Common myeloid progenitor, CD34-positive (primary cell): ENCODE data around the gene FOXJ3.
A peak's percentile ranks its signal among the peaks of the same experiment; 100 is the strongest.

Experiments used
- CTCF ChIA-PET: fragments of 350-600 bp; sonication (Branson Sonifier 250); formaldehyde crosslinking; loops from one replicate; lab custom pipeline; 2021; ENCODE audit warnings: antibody characterized with exemption; lab: Charles Lee
- POLR2A ChIA-PET: fragments of 350-600 bp; sonication (Branson Sonifier 250); formaldehyde crosslinking; loops from one replicate; lab custom pipeline; 2021; ENCODE audit warnings: antibody characterized with exemption; lab: Charles Lee
- DNase-seq, 3 donors: peaks; one replicate each; pipeline versions ENCODE4 v3.0.0 to v3.0.0-alpha.2; 2013
- H3K27ac ChIP-seq, 2 experiments: 1 replicate in 1 of 2; 2 replicates in 1 of 2; pipeline ENCODE4 v1.7.0; 2013; ENCODE audit warnings: inconsistent platforms in 2 of 2, low read length in 2 of 2, mild to moderate bottlenecking in 2 of 2, low read depth in 1 of 2, moderate library complexity in 1 of 2; ENCODE audit not compliant: severe bottlenecking in 2 of 2, insufficient read depth in 1 of 2, poor library complexity in 1 of 2
- H3K27me3 ChIP-seq, 5 experiments: replicated peaks in 2 of 5; 1 replicate in 3 of 5; 2 replicates in 2 of 5; pipeline versions ENCODE4 v1.6.1 to v1.7.0; 2013; ENCODE audit warnings: low read length in 4 of 5, mild to moderate bottlenecking in 2 of 5, moderate library complexity in 2 of 5, inconsistent platforms in 1 of 5; ENCODE audit not compliant: insufficient read depth in 5 of 5, control insufficient read depth in 4 of 5
- H3K36me3 ChIP-seq, 4 experiments: 1 replicate in 2 of 4; 2 replicates in 2 of 4; pipeline versions ENCODE4 v1.6.1 to v1.7.0; 2013; ENCODE audit warnings: low read length in 3 of 4, control low read depth in 1 of 4, mild to moderate bottlenecking in 1 of 4; ENCODE audit not compliant: control insufficient read depth in 4 of 4, insufficient read depth in 4 of 4
- H3K4me1 ChIP-seq, 4 experiments: 1 replicate in 3 of 4; 2 replicates in 1 of 4; pipeline versions ENCODE4 v1.6.1 to v1.7.1; 2013; ENCODE audit warnings: low read length in 3 of 4, mild to moderate bottlenecking in 3 of 4, control low read depth in 1 of 4, inconsistent platforms in 1 of 4, moderate library complexity in 1 of 4; ENCODE audit not compliant: control insufficient read depth in 4 of 4, insufficient read depth in 4 of 4; ENCODE audit errors: control extremely low read depth in 1 of 4
- H3K4me3 ChIP-seq, 7 experiments: 1 replicate in 4 of 7; 2 replicates in 3 of 7; pipeline versions ENCODE4 v1.5.1 to v1.7.0; 2013; ENCODE audit warnings: mild to moderate bottlenecking in 7 of 7, low read length in 6 of 7, moderate library complexity in 6 of 7, inconsistent platforms in 2 of 7, low read depth in 2 of 7, control low read depth in 1 of 7; ENCODE audit not compliant: insufficient read depth in 4 of 7, control insufficient read depth in 1 of 7; ENCODE audit errors: extremely low read depth in 1 of 7
- H3K9me3 ChIP-seq, 5 experiments: 1 replicate in 4 of 5; 2 replicates in 1 of 5; pipeline versions ENCODE4 v1.6.1 to v1.7.1; 2013; ENCODE audit warnings: low read length in 4 of 5, mild to moderate bottlenecking in 2 of 5, inconsistent platforms in 1 of 5, low read depth in 1 of 5, moderate library complexity in 1 of 5; ENCODE audit not compliant: control insufficient read depth in 4 of 5, insufficient read depth in 2 of 5; ENCODE audit errors: control extremely low read depth in 1 of 5
- WGBS: methylation state at CpG from one replicate; pipeline ENCODE4 v1.1.5; 2013; ENCODE audit not compliant: insufficient coverage; 5-methylcytosine and 5-hydroxymethylcytosine counted together

The FOXJ3 gene

DNA sequence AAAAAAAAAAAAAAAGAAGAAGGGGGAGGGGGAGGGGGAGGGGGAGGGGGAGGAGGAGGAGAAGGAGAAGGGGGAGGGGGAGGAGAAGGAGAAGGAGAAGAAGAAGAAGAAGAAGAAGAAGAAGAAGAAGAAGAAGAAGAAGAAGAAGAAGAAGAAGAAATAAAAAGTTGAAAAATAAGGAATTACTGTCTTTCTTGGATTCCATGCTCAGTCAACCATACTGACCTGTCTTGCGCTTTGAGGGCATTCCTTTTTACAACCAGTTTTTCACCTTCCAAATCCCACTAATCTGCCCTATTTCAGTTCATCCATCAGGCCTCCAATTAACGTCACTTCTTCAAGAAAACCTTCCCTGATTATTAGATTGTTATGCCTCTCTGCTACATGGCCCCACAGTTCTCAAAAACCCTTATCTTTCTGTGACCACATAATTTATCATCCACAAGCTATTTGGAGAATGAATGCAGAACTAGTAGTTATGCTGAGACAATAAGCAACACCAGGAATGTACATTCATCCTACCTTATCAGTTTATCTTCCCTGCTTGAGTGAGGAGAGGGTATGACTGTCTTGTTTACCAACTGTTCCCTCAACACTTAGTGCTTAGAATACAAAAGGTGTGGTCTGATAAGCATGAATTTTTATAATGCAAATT is 113.0 kb downstream of the FOXJ3 start:
- DNase-seq = peak; percentile 7 to 53 (median 27)
- H3K4me1 ChIP-seq = peaks cover 0 to 3% (median 0%) of the 10 kb centered on the region in 4 experiments
- H3K9me3 ChIP-seq = no peaks in the 10 kb centered on the region
- POLR2A ChIA-PET = no interaction called here
- H3K36me3 ChIP-seq = peaks cover 4 to 12% (median 8%) of the 10 kb centered on the region in 4 experiments
- CTCF ChIA-PET = no interaction called here
- H3K27ac ChIP-seq = no peak overlapping the region
- no peak overlapping the region for H3K4me3 ChIP-seq
- WGBS = 67% methylated on average over 1 of the region's 2 CpGs
- no peaks in the 10 kb centered on the region for H3K27me3 ChIP-seq

DNA sequence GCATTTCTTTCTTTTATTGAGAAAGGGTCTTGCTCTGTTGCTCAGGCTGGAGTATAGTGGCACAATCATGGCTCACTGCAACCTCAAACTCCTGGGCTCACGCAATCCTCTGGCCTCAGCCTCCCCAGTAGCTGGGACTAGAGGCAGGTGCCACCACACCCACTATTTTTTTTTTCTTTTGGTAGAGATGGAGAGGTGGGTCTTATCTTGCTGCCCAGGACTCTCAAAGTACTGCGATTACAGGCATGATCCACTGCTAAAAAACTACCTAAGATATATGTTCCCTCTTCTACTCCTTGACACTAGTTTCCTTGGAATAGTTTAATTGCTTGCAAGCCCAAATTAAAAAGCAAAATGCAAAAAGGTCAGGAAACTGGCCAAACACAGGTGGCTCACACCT is 113.6 kb downstream of the FOXJ3 start:
- Histone ChIP-seq H3K4me3 (no peak overlapping the region), H3K27ac (no peak overlapping the region), H3K4me1 (peaks cover 0 to 3% (median 0%) of the 10 kb centered on the region in 4 experiments), H3K27me3 (no peaks in the 10 kb centered on the region), H3K9me3 (no peaks in the 10 kb centered on the region), H3K36me3 (peaks cover 4 to 11% (median 8%) of the 10 kb centered on the region in 4 experiments)
- no peak for DNase-seq
- ChIA-PET CTCF (no interaction called here), POLR2A (no interaction called here)
- no CpG with 5 or more reads among the region's 2 CpGs for WGBS

DNA sequence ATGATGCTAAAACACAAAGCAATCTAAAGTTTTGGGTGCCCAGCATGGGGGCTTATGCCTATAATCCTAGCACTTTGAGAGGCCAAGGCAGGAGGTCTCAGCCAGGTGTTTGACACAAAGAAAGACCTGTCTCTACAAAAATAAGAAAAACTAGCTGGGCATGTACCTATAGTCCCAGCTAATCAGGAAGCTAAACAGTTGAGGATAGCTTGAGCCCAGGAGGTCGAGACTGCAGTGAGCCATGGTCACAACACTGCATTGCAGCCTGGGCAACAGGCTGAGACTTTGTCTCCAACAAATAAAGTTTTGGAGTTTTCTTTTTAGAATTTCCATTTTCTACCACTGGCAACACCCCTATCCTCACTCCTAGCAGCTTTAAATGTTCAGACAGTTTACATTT is 115.4 kb downstream of the FOXJ3 start:
- peaks cover 0 to 4% (median 0%) of the 10 kb centered on the region in 5 experiments for H3K9me3 ChIP-seq
- CTCF ChIA-PET = no interaction called here
- H3K27ac ChIP-seq = peak overlapping the region in 1 of 2 experiments; percentile 15
- POLR2A ChIA-PET = no interaction called here
- H3K27me3 ChIP-seq = no peaks in the 10 kb centered on the region
- DNase-seq = no peak
- 100% methylated on average over 1 of the region's 1 CpG for WGBS
- no peak overlapping the region for H3K4me3 ChIP-seq
- peaks cover 3 to 15% (median 10%) of the 10 kb centered on the region in 4 experiments for H3K36me3 ChIP-seq
- H3K4me1 ChIP-seq = peaks cover 0 to 3% (median under 1%) of the 10 kb centered on the region in 4 experiments

DNA sequence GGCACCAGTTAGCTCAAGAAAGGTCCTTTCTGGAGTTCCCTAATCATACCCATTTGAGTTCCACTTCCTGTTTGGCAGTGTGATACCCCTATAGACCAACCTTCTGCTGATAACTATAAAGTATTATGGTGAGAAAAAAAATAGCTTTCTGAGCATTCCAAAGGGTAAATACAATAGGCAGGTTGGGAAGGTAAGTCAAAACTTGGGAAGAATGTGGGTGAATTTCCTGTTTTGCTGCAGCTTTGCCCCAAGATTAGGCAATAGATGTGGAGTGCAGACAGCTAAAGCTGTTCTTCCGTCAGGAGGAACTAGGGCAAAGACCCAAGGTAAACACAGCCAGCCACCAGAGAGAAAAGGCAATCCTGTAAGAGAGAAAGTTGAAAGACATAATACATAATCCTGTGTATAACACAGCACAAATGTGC is 120.6 kb downstream of the FOXJ3 start:
- CTCF ChIA-PET = interaction anchor here (1.2 to 1.6 kb wide), 2 partner anchors 41 to 102 kb away, joined by 3 to 5 read pairs; no protein-coding TSS in a partner anchor
- WGBS = no CpG with 5 or more reads among the region's 1 CpG
- Histone ChIP-seq H3K27me3 (no peaks in the 10 kb centered on the region), H3K4me3 (no peak overlapping the region), H3K36me3 (peaks cover 6 to 32% (median 20%) of the 10 kb centered on the region in 4 experiments), H3K27ac (no peak overlapping the region), H3K9me3 (peaks cover 0 to 26% (median 2%) of the 10 kb centered on the region in 5 experiments), H3K4me1 (peaks cover 0 to 11% (median 5%) of the 10 kb centered on the region in 4 experiments)
- no peak for DNase-seq
- POLR2A ChIA-PET = no interaction called here

DNA sequence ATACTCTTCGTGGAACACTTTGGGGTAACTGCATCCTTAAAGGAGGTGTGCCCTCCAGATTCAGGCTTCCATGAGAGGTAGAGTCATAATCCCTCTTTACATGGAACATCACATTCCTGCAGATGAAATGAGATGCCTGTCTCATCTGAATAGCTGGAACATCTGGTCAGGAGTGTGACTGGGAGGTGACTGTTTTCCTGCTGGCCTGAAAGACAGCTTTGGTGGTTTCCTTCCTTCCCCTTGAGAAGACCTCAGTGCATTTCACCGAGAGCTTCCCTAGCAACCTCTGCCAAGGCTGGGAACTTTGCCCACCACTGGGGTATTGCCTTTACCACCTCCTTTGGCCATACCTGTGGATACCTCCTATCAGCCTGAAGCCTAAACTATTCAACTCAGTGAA is 123.8 kb downstream of the FOXJ3 start:
- peak in 1 of 3 donors; percentile 3 for DNase-seq
- H3K4me3 ChIP-seq = no peak overlapping the region
- peaks cover 3 to 47% (median 7%) of the 10 kb centered on the region in 5 experiments for H3K9me3 ChIP-seq
- WGBS = 57% methylated on average over 2 of the region's 2 CpGs
- POLR2A ChIA-PET = no interaction called here
- peaks cover 6 to 32% (median 23%) of the 10 kb centered on the region in 4 experiments for H3K36me3 ChIP-seq
- no peaks in the 10 kb centered on the region for H3K27me3 ChIP-seq
- CTCF ChIA-PET = no interaction called here
- H3K27ac ChIP-seq = no peak overlapping the region
- H3K4me1 ChIP-seq = peaks cover 0 to 11% (median 4%) of the 10 kb centered on the region in 4 experiments

DNA sequence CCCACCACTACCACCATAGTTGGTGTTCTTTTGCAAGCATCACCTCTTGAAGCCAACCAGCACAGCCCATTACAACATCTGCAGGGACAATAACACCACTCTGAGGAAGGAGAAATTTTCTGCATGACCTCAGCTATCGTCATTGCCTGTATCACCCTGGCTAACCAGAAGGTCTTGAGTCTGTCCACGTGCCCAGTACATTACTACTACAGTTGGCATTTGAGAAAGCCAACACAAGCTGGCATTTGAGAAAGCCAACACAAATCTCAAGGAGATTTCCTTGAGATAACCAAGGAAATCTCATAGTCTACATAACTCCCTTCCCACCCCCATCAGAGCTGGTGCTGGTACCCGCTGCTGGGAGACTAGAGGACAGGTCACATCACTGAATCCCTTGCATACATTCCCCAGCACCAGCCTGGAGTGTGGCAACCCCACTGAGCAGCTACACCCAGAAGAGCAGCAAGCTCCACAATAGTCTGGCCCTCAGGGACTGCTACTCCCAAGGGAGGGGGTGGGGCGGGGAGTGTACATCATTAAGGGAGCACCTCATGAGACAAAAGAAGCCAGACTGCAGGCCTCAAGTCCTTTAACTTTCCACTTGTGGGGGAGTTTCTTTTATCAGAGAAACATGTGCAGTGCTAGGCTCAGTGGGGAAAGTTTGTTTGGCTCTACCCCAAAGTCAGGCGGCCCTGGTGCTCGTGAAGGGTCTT is 124.5 kb downstream of the FOXJ3 start:
- CTCF ChIA-PET = no interaction called here
- peaks cover 3 to 47% (median 7%) of the 10 kb centered on the region in 5 experiments for H3K9me3 ChIP-seq

More for the DNA sequence above, 124.5 kb downstream of the FOXJ3 start:
- Histone ChIP-seq H3K36me3 (peaks cover 9 to 31% (median 24%) of the 10 kb centered on the region in 4 experiments), H3K27me3 (no peaks in the 10 kb centered on the region), H3K4me1 (peaks cover 0 to 11% (median 4%) of the 10 kb centered on the region in 4 experiments), H3K27ac (no peak overlapping the region), H3K4me3 (no peak overlapping the region)
- DNase-seq = no peak
- WGBS = 90% methylated on average over 6 of the region's 6 CpGs
- POLR2A ChIA-PET = no interaction called here
